Sigmoid colon (tissue), 4 donors: ENCODE measurements around the gene NME8.

Experiments used
- CTCF ChIP-seq, 4 experiments: fragments of 450-650 bp in 3 of 4; fragments of 200-600 bp in 1 of 4; IDR thresholded peaks; one replicate each; pipeline ENCODE4 v1.5.1; 2016 to 2019; ENCODE audit warnings: antibody characterized with exemption in 4 of 4, mild to moderate bottlenecking in 3 of 4, moderate library complexity in 2 of 4
- EP300 ChIP-seq, 4 donors: sonication (generic); formaldehyde crosslinking; IDR thresholded peaks; one replicate each; pipeline ENCODE4 v1.6.1; 2017; ENCODE audit warnings: antibody characterized with exemption in 4 of 4
- POLR2A ChIP-seq, 2 donors: fragments of 450-650 bp; IDR thresholded peaks; one replicate each; pipeline ENCODE4 v1.6.1; 2016; ENCODE audit warnings: antibody characterized with exemption in 2 of 2, mild to moderate bottlenecking in 2 of 2, moderate library complexity in 2 of 2
- POLR2AphosphoS5 ChIP-seq, 4 donors: sonication (generic); formaldehyde crosslinking; IDR thresholded peaks; one replicate each; pipeline ENCODE4 v1.6.1; 2017; ENCODE audit warnings: antibody characterized with exemption in 4 of 4

- TF ChIP-seq CTCF (IDR thresholded peaks at IDR 0.05) (no peak), POLR2A (IDR thresholded peaks at IDR 0.05) (no peak), POLR2AphosphoS5 (IDR thresholded peaks at IDR 0.05) (no peak), EP300 (IDR thresholded peaks at IDR 0.05) (no peak)
Observed at GRCh38 chr7:37925620-37926019, 77.2 kb downstream of the NME8 start.
